Dermis microvascular lymphatic vessel endothelial cell (primary cell): ENCODE results near the gene CYB561D1. TPM values are rescaled to one million over a fixed set of nuclear protein-coding genes. Genes with fewer than 3 reads are reported as not detected.
"Not testable (repeated sequence)": the region's sequence is repeated elsewhere in the genome, so short reads cannot be mapped to it uniquely, and the experiment has no call there.

Experiments used
- DNase-seq, 2 donors: peaks; one replicate each; pipeline versions ENCODE4 v3.0.0 to v3.0.0-alpha.2; 2010; ENCODE audit warnings: low read depth in 2 of 2
- total RNA-seq: library from RNA; depleted of rRNA; stranded (reverse); fragments of >200 nt; gene quantifications from 2 replicates; pipeline ENCODE4 v1.2.1, GENCODE V29; 2014

The CYB561D1 gene, protein sequence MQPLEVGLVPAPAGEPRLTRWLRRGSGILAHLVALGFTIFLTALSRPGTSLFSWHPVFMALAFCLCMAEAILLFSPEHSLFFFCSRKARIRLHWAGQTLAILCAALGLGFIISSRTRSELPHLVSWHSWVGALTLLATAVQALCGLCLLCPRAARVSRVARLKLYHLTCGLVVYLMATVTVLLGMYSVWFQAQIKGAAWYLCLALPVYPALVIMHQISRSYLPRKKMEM
- total RNA-seq: 3.1 and 4.6 TPM in 2 replicates

DNA sequence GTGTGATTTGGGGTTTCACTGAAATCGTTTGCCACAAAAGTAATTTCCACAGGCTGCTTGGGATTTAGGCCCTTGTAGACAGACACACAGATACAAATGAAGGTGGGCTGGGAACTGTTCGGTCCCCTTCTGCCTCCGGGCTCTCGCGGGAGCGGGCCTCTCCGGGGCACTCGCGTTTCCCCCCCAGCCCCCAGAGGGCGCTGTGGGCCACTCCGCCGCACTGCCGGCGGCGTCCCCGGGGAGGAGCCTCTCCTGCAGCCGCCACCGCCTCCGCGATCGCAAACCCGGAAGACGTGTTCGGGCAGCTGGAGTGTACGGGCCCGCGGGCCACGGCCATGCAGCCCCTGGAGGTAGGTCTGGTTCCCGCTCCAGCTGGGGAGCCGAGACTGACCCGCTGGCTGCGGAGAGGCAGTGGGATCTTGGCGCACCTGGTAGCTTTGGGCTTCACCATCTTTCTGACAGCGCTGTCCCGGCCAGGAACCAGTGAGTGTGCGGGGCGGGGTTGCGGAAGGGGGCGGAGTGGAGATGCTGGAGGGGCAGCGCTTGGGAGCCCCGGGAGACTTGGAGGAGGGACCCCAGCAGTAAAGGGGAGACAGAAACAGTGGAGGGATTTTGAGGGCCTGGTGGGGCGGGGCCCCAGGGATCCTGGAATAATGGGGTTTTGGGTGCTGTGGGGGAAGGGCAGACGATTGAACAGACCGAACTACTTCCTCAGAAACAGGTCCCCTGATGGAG is at the start of gene CYB561D1:
CYB561D1 (plus strand) TSS at position 290 of the 735 bp plus-strand sequence; CDS start at position 336, 46 bp downstream.
- DNase-seq: peak; percentile 61 to 81

DNA sequence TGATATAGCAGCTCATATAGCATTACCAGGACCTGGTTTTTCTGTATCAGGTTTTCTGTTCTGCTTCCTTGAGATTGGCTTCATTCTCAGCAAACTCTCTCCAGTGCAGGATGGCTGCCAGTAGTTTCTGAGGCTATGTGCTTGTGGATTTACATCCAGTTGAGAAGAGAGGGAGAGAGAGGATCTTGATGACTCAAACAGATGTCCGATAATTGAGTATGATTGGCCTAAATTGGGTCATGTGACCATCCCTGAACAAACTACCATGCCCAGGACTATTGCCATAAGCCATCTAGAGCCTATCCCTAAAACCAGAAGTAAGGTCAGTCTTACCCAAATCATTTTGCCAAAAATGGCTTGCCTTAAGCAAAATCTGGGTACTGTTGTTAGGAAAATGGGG is 49.5 kb upstream of the CYB561D1 start:
- no peak for DNase-seq

DNA sequence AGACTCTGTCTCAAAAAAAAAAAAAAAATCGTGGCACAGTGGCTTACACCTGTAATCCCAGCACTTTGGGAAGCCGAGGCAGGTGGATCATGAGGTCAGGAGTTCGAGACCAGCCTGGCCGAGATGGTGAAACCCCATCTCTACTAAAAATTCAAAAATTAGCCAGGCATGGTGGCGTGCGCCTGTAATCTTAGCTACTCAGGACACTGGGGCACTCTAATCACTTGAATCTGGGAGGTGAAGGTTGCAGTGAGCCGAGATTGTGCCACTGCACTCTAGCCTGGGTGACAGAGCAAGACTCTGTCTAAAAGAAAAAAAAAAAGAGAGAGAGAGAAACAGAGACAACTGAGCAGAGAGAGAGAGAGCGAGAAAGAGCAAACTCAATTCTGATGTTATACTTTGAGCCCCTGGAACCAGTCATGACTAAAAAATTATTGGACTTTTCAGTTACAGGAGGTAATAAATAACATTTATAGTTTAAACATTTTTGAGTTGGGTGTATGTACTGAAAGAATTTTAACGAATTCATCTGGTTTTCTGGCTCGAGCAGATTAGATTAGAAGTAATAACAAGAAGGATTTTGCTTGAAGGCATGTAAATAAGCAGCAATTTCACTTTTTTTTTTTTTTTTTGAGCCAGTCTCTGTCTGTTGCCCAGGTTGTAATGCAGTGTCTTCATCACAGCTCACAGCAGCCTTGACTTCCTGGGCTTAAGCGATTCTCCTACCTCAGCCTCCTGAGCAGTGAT is 47.8 kb upstream of the CYB561D1 start:
- not testable (repeated sequence) for DNase-seq

DNA sequence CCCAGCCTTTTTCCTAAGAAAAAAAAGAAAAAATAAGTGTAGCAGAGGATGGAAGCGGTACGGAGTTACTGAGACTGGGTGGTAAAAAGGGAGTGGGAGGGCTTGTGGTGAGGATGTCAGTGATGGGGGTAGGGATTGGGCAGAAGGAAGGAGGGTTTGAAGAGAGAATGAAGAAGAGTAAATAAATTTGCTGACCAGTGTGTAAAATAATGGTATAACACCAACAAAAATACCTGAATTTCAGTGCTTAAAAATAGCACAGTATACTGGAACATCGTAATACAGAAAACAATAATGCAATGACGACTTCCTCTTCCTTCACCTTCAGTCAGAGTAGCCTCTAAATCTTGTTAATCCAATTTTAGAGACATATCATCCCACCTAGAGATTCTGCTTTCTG is 46.4 kb upstream of the CYB561D1 start:
- DNase-seq: no peak

DNA sequence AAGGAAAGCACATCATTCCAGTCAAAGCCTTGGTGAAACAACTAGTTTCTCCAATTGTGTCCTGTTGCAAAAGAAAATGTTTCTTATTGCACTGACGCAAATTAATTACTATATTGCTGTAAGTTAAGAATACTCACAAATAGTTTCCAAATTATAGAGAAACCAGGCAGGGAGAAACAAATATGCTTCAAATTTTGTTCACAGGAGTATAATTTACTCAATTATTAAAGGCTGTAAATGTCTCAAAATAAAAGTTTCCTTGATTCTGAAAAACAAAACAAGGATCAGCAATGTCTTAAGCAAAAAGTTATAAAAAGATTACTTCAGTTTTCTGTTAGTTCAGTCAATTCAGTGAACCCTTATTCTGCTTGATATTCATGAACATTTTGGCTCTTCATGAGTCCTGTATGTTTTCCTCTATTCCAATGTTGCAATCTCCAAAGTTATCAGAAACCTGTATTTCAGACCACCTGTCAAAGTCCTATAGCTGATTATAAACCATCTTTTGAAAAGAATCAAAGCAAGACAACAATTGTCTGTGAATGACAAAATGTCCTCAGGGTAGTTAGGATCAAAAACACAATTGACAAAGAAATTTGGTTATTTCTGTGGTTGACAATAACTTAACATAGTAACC is 39.3 kb upstream of the CYB561D1 start:
- DNase-seq: no peak

DNA sequence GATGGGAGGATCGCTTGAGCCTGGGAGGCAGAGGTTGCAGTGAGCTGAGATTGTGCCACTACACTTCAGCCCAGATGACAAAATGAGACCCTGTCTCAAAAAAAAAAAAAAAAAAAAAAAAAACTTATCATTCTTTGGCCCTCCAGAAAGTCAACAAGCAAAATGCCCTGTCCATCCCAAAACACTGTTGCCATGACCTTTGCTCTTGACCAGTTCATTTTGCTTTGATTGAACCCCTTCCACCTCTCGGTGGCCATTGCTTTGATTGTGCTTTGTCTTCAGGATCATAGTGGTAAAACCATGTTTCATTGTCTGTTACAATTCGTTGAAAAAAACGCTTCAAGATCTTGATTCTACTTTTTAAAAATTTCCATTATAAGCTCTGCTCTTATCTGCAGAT is 36.1 kb upstream of the CYB561D1 start:
- DNase-seq: no peak

DNA sequence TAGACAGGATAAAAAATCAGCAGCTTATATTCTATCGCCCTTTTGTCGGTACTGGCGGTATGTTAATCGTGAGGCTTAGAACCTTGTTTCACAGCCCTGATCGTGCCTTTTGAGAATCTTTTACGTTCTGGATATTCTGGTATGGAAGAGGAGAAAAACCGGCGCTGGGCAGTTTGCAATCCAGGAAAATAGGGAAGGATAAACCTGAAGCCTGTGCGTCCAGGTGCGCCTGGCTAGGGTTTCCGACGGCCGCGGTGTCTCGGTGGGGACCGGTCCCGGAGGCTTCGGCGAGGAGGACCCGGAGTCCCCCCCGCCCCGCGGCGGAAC is 27.8 kb upstream of the CYB561D1 start:
- DNase-seq: no peak

DNA sequence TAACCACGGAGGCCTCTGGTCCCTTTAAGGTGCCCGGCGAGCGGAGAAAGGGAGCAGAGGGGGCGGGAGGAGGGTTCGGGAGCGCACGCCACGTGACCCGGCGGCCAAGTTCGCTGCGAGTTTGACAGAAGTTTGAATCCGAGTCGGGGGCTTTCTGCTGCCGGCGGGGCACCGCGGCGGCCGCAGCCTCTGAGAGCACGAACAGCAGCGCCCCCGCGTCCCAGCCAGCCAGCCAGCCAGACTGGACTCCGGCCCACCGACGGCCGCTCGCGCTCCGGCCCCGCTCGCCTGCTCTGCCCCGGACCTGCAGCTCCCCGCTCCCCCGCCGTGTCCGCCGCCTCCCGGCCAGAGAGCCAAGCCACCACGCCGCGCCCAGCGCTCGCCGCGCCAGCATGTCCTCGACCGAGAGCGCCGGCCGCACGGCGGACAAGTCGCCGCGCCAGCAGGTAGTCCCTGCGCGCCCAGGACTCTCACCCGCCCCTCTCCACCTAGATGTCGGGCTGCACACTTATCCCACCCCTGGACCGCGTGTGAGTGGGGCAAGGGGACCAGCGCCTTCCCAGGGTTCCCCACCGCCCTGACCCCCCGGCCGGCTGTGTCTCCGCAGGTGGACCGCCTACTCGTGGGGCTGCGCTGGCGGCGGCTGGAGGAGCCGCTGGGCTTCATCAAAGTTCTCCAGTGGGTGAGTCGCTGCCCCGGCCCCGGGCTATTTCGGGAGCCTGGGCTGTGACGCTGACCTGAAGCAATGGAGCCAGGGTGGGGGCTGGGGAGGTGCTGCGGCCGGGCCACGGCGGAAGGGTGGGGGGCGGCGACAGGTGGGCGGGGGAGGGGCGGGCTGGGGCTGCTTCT is 27.2 kb upstream of the CYB561D1 start, which contains the start of gene SYPL2:
SYPL2 (plus strand) TSS at position 95 of the 849 bp plus-strand sequence; CDS start at position 393, 298 bp downstream.
- DNase-seq: peak in 1 of 2 donors; percentile 27

DNA sequence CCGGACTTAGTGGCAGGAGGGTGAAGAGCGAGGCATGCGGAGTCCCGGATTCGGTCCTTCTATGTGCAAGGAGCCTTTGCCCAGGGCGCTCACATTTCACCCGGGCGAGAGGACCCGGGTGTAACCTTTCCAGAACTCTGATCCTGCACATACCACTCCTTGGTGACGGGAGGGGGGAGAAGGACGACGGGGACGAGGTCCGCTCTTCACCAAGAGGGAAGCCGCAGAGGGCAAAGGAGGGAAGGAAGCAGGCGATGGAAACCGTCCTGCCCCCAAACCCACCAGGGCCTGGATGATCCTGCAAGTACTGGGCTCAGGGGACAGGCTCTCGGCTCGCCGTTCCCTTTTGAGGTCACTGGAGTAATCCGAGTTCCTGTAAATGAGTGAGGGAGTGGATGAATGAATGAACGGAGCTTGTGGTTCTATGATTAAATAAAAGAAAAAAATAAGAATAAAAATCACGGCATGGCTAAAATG is 26.6 kb upstream of the CYB561D1 start:
- no peak for DNase-seq

DNA sequence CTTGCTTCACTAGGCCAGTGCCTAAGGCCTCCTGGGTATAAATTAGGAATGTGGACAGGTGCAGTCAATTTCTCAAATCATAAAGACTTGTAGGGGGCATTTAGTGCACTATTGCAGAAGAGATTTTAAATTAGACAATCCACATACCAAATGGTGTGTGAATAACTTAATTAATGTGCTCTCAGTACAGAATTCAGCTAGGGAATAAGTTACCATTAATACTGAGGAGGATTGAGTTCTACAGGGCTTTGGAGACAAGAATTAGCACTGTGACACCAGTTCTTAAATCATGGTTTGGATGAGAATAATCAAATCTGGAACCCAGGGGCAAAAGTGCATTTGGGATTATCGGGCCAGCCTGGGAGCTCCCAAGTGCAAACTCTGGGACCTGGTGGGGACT is 25.8 kb upstream of the CYB561D1 start:
- DNase-seq: no peak

DNA sequence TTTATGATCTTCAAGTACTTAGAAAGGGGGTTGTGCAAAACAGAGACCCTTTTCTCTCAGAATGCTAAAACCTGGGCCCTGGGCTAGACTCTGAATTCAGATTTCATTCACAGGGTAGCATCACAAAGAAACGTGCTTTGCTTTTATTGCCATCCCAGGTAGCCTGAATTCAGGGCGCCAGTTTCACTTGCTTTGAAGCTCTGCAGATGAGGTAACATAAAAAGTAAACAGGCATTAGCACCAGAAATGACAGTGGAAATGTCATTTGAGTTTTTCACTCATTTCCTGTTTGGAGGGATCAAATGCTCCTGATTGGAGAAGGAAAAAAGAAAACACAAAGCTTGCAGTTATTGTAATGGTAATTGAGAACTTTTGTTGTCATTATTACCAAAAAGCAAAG is 25.0 kb upstream of the CYB561D1 start:
- no peak for DNase-seq

DNA sequence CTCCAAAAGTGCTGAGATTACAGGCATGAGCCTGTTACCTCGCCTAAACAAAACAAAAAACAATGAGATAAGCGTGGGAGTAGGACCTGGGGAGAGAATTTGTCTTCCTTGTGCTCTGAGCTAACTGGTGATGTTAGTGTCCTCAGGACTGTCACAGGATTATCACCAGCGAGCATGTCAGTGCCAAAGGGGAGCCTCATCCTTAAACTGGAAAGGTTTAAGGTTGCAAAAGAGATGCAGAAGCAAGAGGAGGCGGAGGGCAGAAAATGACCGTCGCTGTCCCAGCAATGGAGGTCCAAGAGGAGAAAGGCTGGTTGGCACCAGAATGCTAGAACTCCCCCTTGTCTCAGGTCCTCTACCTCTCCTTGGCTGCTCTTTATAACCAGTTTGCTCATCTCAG is 23.6 kb upstream of the CYB561D1 start:
- DNase-seq: no peak

DNA sequence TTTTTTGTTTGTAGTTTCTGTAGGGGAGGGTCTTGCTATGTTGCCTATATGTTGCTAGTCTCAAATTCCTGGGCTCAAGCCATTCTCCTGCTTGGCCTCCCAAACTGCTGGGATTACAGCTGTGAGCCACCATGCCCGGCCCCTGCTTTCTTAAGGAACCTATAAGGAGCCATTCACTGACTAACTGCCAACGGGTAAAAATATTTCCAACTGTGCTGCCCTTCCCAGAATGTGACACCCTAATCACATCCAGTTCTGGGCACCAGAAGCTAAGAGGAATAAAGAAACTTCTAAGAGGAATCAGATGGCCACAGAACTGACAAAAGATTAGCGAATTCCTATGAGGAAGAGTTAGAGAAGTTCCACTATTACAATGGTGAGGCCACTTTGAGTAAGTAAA is 21.1 kb upstream of the CYB561D1 start:
- DNase-seq: no peak

DNA sequence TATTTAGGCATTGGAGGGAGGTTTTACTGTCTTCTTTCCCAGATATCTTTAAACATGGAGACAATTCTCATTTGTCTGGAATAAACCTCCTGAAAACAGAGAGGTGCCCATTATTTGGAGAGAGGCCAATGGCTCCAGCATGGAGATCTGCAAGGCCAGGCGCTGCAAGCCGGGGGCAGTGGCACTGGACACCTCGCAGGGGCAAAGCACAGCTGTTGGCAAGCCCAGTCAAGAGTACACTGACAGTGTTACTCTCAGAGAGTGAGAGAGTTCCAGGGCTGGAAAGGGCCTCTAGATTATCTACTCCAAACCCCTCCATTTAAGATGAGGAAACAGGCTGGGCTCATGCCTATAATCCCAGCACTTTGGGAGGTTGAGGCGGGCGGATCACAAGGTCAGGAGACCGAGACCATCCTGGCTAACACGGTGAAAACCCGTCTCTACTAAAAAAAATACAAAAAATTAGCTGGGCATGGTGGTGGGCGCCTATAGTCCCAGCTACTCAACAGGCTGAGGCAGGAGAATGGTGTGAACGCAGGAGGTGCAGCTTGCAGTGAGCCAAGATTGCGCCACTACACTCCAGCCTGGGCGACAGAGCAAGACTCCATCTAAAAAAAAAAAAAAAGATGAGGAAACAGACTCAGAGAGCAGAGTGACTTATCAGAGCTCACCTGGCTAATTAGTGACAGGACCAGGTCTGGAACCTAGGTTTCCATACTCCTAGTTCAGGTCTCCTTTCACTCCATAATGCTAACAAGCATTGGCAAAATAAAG is 20.4 kb upstream of the CYB561D1 start:
- DNase-seq: not testable (repeated sequence)

DNA sequence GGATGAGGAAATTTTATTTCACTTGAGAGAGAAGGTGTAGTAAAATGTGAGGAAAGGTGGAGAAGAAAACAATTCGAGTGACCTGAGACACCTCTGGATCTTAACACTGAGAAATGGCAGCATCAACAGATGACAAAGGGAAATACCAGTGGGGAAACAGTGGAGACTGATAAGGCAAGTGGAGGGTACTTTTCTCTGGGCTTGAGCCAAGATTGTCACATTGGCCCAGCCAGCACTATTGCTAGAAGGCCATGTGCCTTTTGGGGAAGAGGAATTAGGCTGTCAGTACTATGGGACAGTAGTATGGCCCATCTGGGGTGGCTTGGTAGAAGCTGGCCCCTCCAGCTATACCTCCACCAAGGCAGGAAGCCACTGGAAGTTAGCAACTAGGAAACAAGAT is 19.2 kb upstream of the CYB561D1 start:
- no peak for DNase-seq

DNA sequence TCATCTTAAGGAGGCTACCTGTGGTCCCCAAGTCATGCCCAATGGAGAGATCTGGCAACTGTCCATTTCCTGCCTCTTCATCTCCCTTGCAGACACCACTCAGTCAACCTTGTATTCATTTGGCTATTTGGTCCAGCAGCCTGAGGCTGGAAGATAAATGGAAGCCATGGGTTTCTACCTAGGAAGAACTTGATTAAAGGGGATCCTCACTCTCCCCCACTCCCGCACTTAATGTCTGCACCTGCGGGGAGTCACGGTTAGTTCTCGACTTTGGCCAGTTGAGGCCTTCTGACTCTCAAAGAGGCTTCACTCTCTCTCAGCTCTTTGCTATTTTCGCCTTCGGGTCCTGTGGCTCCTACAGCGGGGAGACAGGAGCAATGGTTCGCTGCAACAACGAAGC is 18.6 kb upstream of the CYB561D1 start:
- no peak for DNase-seq

DNA sequence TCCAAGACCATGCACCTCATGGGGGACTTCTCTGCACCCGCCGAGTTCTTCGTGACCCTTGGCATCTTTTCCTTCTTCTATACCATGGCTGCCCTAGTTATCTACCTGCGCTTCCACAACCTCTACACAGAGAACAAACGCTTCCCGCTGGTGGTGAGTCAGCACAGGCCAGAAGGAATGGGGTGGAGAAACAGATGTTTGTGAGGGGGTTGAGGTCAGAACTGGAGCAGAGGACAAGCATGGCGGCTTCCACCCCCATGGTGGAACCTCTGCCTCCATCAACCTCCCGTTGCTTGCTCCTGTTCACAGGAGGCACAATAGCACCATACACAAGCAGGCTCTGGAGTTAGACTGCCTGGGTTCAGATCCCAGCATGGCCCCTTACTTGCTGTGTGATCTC is 17.1 kb upstream of the CYB561D1 start:
- DNase-seq: no peak

DNA sequence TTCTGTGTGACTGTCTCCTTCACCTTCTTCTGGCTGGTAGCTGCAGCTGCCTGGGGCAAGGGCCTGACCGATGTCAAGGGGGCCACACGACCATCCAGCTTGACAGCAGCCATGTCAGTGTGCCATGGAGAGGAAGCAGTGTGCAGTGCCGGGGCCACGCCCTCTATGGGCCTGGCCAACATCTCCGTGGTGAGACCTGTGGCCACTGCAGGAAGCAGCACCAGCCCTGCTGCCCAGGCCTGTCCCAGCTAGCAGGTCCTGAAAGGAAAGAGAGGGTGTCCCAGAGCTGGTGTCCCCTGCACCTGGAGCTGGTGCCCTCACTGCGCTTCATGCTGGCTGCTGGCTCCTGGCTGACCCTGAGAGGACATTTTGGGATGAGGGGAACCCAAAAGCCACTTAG is 16.1 kb upstream of the CYB561D1 start:
- DNase-seq: no peak

DNA sequence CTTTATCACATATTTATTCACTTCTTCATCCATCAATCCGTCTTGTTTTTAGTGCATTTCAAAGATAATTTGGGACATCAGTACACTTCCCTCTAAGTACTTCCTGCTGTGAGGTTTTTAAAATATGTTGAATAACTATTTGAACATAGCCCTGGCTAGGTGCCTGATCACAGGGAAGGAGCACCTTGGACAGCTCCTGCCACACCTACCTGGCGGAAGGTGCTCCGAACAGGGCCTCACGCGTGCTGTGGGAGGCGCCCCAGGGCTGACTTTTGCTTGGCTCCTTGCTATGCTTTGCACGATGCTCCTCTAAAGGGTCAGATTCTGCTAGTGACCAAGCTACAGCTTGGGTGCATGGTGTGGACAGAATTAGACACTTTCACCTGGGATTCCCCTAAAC is 15.1 kb upstream of the CYB561D1 start:
- no peak for DNase-seq

DNA sequence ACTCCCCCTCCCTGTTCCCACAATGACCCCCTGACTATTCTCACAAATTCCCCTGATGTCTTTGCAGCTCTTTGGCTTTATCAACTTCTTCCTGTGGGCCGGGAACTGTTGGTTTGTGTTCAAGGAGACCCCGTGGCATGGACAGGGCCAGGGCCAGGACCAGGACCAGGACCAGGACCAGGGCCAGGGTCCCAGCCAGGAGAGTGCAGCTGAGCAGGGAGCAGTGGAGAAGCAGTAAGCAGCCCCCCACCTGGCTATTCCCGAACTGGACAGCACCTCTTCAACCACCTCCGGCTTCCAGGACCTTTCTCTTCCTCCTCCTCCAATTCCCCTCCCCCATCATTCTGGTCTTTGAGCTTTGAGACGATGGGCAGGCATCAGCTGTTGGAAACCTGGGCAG is 14.6 kb upstream of the CYB561D1 start:
- no peak for DNase-seq
